H9 (cell line): ENCODE data around the gene LRCH1. TPM values are rescaled to one million over a fixed set of nuclear protein-coding genes. Genes with fewer than 3 reads are reported as not detected.

Experiments
- DNase-seq: peaks from one replicate; pipeline ENCODE4 v3.0.0-alpha.2; 2017
- H2AFZ ChIP-seq: one replicate; pipeline ENCODE4 v1.6.1; 2013; ENCODE audit warnings: mild to moderate bottlenecking, low read length, control low read depth, moderate library complexity
- H2AK5ac ChIP-seq: 2 replicates; pipeline ENCODE4 v1.6.1; 2013; ENCODE audit warnings: low read length, control low read depth, mixed read lengths; ENCODE audit not compliant: insufficient read length
- H2BK120ac ChIP-seq: one replicate; pipeline ENCODE4 v1.6.1; 2013; ENCODE audit warnings: low read depth, mild to moderate bottlenecking, low read length, control low read depth, inconsistent platforms; ENCODE audit not compliant: poor library complexity, severe bottlenecking
- H2BK12ac ChIP-seq: 2 replicates; pipeline ENCODE4 v1.6.1; 2013; ENCODE audit warnings: low read length, control low read depth, mixed read lengths, low read depth; ENCODE audit not compliant: insufficient read length
- H2BK15ac ChIP-seq: 2 replicates; pipeline ENCODE4 v1.6.1; 2013; ENCODE audit warnings: low read depth, low read length, control low read depth
- H2BK20ac ChIP-seq: one replicate; pipeline ENCODE4 v1.6.1; 2013; ENCODE audit warnings: low read depth, mild to moderate bottlenecking, low read length, control low read depth, inconsistent platforms; ENCODE audit not compliant: poor library complexity, severe bottlenecking
- H2BK5ac ChIP-seq: 2 replicates; pipeline ENCODE4 v1.6.1; 2013; ENCODE audit warnings: low read length, control low read depth, mixed read lengths; ENCODE audit not compliant: insufficient read length
- H3K14ac ChIP-seq: 2 replicates; pipeline ENCODE4 v1.6.1; 2013; ENCODE audit warnings: low read length, control low read depth; ENCODE audit not compliant: insufficient read depth
- H3K18ac ChIP-seq: 2 replicates; pipeline ENCODE4 v1.6.1; 2013; ENCODE audit warnings: low read depth, mild to moderate bottlenecking, mixed read lengths, low read length, control low read depth; ENCODE audit not compliant: insufficient read length
- H3K23ac ChIP-seq: 2 replicates; pipeline ENCODE4 v1.6.1; 2013; ENCODE audit warnings: low read length, control low read depth, mixed read lengths, low read depth; ENCODE audit not compliant: insufficient read length
- H3K23me2 ChIP-seq: 2 replicates; pipeline ENCODE4 v1.6.1; 2013; ENCODE audit warnings: low read depth, mild to moderate bottlenecking, mixed read lengths, low read length, control low read depth; ENCODE audit not compliant: insufficient read length, poor library complexity, severe bottlenecking
- H3K27ac ChIP-seq: 2 replicates; pipeline ENCODE4 v1.5.1; 2013; ENCODE audit warnings: low read length, control low read depth, mixed read lengths, low read depth; ENCODE audit not compliant: insufficient read length
- H3K27me3 ChIP-seq: 2 replicates; pipeline ENCODE4 v1.6.1; 2013; ENCODE audit warnings: low read length, control low read depth, inconsistent platforms; ENCODE audit not compliant: insufficient read depth
- H3K4ac ChIP-seq: 2 replicates; pipeline ENCODE4 v1.6.1; 2013; ENCODE audit warnings: low read depth, mild to moderate bottlenecking, control low read depth, inconsistent platforms, low read length, moderate library complexity
- H3K4me1 ChIP-seq: 2 replicates; pipeline ENCODE4 v1.6.1; 2013; ENCODE audit warnings: low read length, control low read depth, inconsistent platforms; ENCODE audit not compliant: insufficient read depth
- H3K4me2 ChIP-seq: 2 replicates; pipeline ENCODE4 v1.6.1; 2013; ENCODE audit warnings: low read length, control low read depth, mixed read lengths; ENCODE audit not compliant: insufficient read length, insufficient read depth
- H3K56ac ChIP-seq: 2 replicates; pipeline ENCODE4 v1.6.1; 2013; ENCODE audit warnings: low read depth, mild to moderate bottlenecking, mixed read lengths, low read length, control low read depth; ENCODE audit not compliant: insufficient read length
- H3K79me1 ChIP-seq: 2 replicates; pipeline ENCODE4 v1.6.1; 2013; ENCODE audit warnings: low read depth, mild to moderate bottlenecking, moderate library complexity, low read length, control low read depth, inconsistent platforms; ENCODE audit not compliant: insufficient read depth, poor library complexity, severe bottlenecking
- H3K79me2 ChIP-seq: 2 replicates; pipeline ENCODE4 v1.6.1; 2013; ENCODE audit warnings: low read length, control low read depth, inconsistent platforms; ENCODE audit not compliant: insufficient read depth
- H3K9ac ChIP-seq: 2 replicates; pipeline ENCODE4 v1.6.1; 2013; ENCODE audit warnings: low read length, control low read depth, mixed read lengths; ENCODE audit not compliant: insufficient read length; ENCODE audit errors: extremely low read depth
- H3K9me3 ChIP-seq: one replicate; pipeline ENCODE4 v1.6.1; 2013; ENCODE audit warnings: low read depth, low read length, inconsistent platforms; ENCODE audit not compliant: control insufficient read depth
- H3T11ph ChIP-seq: one replicate; pipeline ENCODE4 v1.6.1; 2013; ENCODE audit warnings: mild to moderate bottlenecking, low read length, control low read depth, inconsistent platforms
- H4K20me1 ChIP-seq: one replicate; pipeline ENCODE4 v1.6.1; 2013; ENCODE audit not compliant: control insufficient read depth, insufficient read length, insufficient read depth
- H4K5ac ChIP-seq: 2 replicates; pipeline ENCODE4 v1.6.1; 2013; ENCODE audit warnings: low read depth, mild to moderate bottlenecking, mixed read lengths, low read length, control low read depth; ENCODE audit not compliant: insufficient read length
- H4K8ac ChIP-seq: replicated peaks from 2 replicates; pipeline ENCODE4 v1.6.1; 2013; ENCODE audit warnings: low read length, control low read depth, mixed read lengths, low read depth; ENCODE audit not compliant: insufficient read length
- H4K91ac ChIP-seq: 2 replicates; pipeline ENCODE4 v1.6.1; 2013; ENCODE audit warnings: low read depth, mild to moderate bottlenecking, moderate library complexity, mixed read lengths, low read length, control low read depth; ENCODE audit not compliant: insufficient read length
- H3K27ac Mint-ChIP-seq, 3 experiments: 2 replicates in 2 of 3; 3 replicates in 1 of 3; pipeline ENCODE4 v1.8.0; 2020 to 2021; ENCODE audit warnings: mixed read lengths in 3 of 3, mild to moderate bottlenecking in 1 of 3, moderate library complexity in 1 of 3
- H3K27me3 Mint-ChIP-seq: 2 replicates; pipeline ENCODE4 v1.8.0; 2021; ENCODE audit warnings: low read depth, mild to moderate bottlenecking, moderate library complexity, mixed read lengths
- H3K36me3 Mint-ChIP-seq, 3 experiments: 2 replicates in 2 of 3; 3 replicates in 1 of 3; pipeline ENCODE4 v1.8.0; 2020 to 2021; ENCODE audit warnings: low read depth in 3 of 3, mixed read lengths in 3 of 3; ENCODE audit not compliant: insufficient read depth in 1 of 3
- H3K4me1 Mint-ChIP-seq, 2 experiments: 2 replicates each; pipeline ENCODE4 v1.8.0; 2020; ENCODE audit warnings: mixed read lengths in 2 of 2
- H3K4me3 Mint-ChIP-seq, 2 experiments: 2 replicates in 1 of 2; 3 replicates in 1 of 2; pipeline ENCODE4 v1.8.0; 2020 to 2021; ENCODE audit warnings: mild to moderate bottlenecking in 2 of 2, mixed read lengths in 2 of 2, moderate library complexity in 1 of 2
- H3K9me3 Mint-ChIP-seq, 2 experiments: 2 replicates in 1 of 2; 3 replicates in 1 of 2; pipeline ENCODE4 v1.8.0; 2020; ENCODE audit warnings: mild to moderate bottlenecking in 2 of 2, mixed read lengths in 2 of 2, moderate library complexity in 1 of 2
- CTCF ChIP-seq: fragments of 200-600 bp; sonication (generic); conservative IDR thresholded peaks from 3 replicates; pipeline ENCODE4 v1.8.0; 2021; ENCODE audit warnings: antibody characterized with exemption, mild to moderate bottlenecking
- WGBS: extraction: QIAGEN DNeasy Blood & Tissue Kit; methylation state at CpG from one replicate; pipeline ENCODE4 v1.1.7; 2013; ENCODE audit warnings: missing lambda C conversion rate, low lambda C conversion rate, mixed read lengths; ENCODE audit not compliant: insufficient read length; ENCODE audit errors: extremely low coverage; 5-methylcytosine and 5-hydroxymethylcytosine counted together
- total RNA-seq: library from RNA; stranded (reverse); gene quantifications from 2 replicates; pipeline ENCODE4 v1.2.1, GENCODE V29; 2021

Gene LRCH1
- total RNA-seq, 1 experiment from 2014 or later = 8.0 TPM

GRCh38 chr13:46782066-46782465 is 229.1 kb downstream of the LRCH1 start:
- Mint-ChIP-seq H3K36me3 (peaks cover 4 to 59% (median 44%) of the 10 kb centered on the region in 3 experiments; a peak in 5 of 7 replicates), H3K27me3 (no peaks in the 10 kb centered on the region), H3K4me1 (no peaks in the 10 kb centered on the region), H3K9me3 (no peaks in the 10 kb centered on the region), H3K27ac (no peak overlapping the region), H3K4me3 (no peak overlapping the region)
- no peaks in the 10 kb centered on the region for H4K20me1 ChIP-seq
- no peak overlapping the region for H3K27ac ChIP-seq
- H3T11ph ChIP-seq = no peak overlapping the region
- no peak overlapping the region for H3K23ac ChIP-seq
- no peak overlapping the region for H3K4me2 ChIP-seq
- no peak overlapping the region for H2BK15ac ChIP-seq
- H2BK5ac ChIP-seq = no peak overlapping the region
- no peak overlapping the region for H3K56ac ChIP-seq
- no peaks in the 10 kb centered on the region for H3K9me3 ChIP-seq
- H3K18ac ChIP-seq = no peak overlapping the region
- H2BK20ac ChIP-seq = no peak overlapping the region
- no peak overlapping the region for H3K9ac ChIP-seq
- DNase-seq = no peak
- H2AK5ac ChIP-seq = no peak overlapping the region
- no peak overlapping the region for H2BK120ac ChIP-seq
- H3K4ac ChIP-seq = no peak overlapping the region
- TF ChIP-seq CTCF = no peak
- no peaks in the 10 kb centered on the region for H3K23me2 ChIP-seq
- H2BK12ac ChIP-seq = no peak overlapping the region
- H3K14ac ChIP-seq = no peak overlapping the region
- no peaks in the 10 kb centered on the region for H3K79me1 ChIP-seq
- H3K27me3 ChIP-seq = no peaks in the 10 kb centered on the region
- H4K8ac ChIP-seq = no peak overlapping the region
- no peaks in the 10 kb centered on the region for H3K79me2 ChIP-seq
- no CpG with 5 or more reads among the region's 1 CpG for WGBS
- no peak overlapping the region for H2AFZ ChIP-seq
- H3K4me1 ChIP-seq = no peaks in the 10 kb centered on the region
- H4K91ac ChIP-seq = no peak overlapping the region
- H4K5ac ChIP-seq = no peak overlapping the region
